ENCODE data around the gene TGIF1.
A peak's percentile ranks its signal among the peaks of the same experiment; 100 is the strongest.

Gene TGIF1

DNA sequence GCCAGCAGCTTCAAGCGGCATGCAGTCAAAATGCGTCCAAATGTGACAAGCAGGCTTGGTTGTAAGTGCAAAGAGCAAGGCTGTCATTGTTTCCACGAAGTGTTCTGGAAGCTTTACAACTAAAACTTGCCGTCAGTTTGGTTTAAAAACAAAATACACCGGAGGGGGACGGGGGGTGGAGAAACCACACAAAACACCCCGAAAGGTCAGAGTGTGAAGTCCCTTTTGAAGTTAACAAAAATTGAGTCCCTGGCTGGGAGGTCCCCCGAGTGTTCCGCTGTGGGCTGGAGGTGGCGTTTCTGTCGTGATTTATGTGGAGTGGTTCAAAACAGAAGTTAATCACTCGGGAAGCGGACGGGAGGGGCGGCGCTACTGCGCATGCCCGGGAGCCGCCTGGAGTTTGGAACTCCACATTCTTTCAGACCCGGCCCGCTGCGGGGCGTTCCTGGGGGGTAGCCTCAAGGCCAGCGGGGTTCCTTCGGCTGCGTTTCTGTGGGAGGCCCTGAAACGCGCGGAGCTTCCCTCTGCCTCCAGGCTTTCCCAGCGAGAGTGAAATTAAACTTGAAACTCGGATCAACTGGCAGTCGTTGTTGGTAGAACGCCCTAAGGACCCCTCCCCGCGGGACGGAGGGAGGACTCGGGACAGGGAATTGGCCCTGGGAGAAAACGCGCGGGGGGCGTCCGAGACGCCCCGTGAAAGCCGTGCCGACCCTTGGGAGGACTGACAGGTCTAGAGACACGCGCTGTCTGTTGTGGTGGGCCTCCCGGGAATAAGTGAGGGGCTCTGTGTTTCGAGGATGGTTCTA lies 1.4 kb downstream of the TGIF1 start:
- Histone ChIP-seq H3K9me3 (ENCODE audit: control insufficient read depth, low read length) (no peaks in the 10 kb centered on the region), H3K9ac (peak overlapping the region; percentile 51), H3K4me3 (ENCODE audit: low read depth, low read length) (peak overlapping the region; percentile 98), H3K36me3 (ENCODE audit: control insufficient read depth, insufficient read depth, low read length) (no peaks in the 10 kb centered on the region), H3K79me2 (peaks cover 6% of the 10 kb centered on the region), H3K4me2 (ENCODE audit: low read length) (peak overlapping the region; percentile 95), H2AFZ (peak overlapping the region; percentile 86), H3K4me1 (peaks cover 20% of the 10 kb centered on the region), H3K27me3 (ENCODE audit: control insufficient read depth, insufficient read depth, low read length) (no peaks in the 10 kb centered on the region), H3K27ac (peak overlapping the region; percentile 99)
- TF ChIP-seq, protein P1, sequence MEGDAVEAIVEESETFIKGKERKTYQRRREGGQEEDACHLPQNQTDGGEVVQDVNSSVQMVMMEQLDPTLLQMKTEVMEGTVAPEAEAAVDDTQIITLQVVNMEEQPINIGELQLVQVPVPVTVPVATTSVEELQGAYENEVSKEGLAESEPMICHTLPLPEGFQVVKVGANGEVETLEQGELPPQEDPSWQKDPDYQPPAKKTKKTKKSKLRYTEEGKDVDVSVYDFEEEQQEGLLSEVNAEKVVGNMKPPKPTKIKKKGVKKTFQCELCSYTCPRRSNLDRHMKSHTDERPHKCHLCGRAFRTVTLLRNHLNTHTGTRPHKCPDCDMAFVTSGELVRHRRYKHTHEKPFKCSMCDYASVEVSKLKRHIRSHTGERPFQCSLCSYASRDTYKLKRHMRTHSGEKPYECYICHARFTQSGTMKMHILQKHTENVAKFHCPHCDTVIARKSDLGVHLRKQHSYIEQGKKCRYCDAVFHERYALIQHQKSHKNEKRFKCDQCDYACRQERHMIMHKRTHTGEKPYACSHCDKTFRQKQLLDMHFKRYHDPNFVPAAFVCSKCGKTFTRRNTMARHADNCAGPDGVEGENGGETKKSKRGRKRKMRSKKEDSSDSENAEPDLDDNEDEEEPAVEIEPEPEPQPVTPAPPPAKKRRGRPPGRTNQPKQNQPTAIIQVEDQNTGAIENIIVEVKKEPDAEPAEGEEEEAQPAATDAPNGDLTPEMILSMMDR (IDR thresholded peaks at IDR 0.05) = peak; percentile 10

DNA sequence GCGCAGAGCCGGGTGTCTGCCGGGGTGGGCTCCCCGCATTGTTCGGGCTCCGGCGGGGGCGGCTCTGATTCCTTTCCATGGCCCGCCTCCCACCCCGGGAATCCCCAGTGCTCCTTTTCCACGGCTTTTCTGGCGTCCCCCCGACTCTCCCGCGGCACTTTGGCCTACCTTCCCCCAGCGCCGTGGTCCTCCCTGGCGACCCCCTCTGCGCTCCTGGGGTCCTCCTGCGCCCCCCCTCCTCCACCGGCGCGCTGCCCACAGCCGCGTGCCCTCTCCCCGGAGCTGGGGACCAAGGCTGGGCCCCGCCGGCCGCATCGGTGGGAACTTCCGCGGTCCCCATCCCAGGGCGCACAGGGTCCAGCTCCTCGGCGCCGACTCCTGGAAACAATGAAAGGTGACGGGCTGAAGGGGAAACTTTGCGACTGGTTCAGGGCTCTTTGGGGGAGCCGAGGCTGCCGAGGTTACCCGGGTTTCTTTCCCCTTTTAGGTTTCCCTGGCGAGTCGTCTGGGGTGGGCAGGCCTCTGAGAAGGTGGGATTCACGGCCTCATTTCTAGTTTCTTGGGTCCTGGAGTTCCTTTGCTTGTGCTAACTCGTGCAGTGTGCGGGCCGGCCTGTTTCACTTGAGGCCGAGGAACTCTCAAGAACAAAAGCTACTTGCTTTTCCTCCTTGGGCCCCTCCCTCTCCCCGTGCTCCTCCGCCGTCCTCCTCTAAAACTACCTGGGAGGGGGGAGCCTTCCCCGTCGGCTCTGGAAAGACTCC lies 2.2 kb downstream of the TGIF1 start:
- peaks cover 6% of the 10 kb centered on the region for H3K79me2 ChIP-seq
- no peaks in the 10 kb centered on the region for H3K36me3 ChIP-seq (ENCODE audit: control insufficient read depth, insufficient read depth, low read length)
- no peaks in the 10 kb centered on the region for H3K9me3 ChIP-seq (ENCODE audit: control insufficient read depth, low read length)
- H3K4me2 ChIP-seq (ENCODE audit: low read length) = peak overlapping the region; percentile 95
- H3K27me3 ChIP-seq (ENCODE audit: control insufficient read depth, insufficient read depth, low read length) = no peaks in the 10 kb centered on the region
- TF ChIP-seq, protein P1 (IDR thresholded peaks at IDR 0.05) = peak; percentile 11
- H3K4me1 ChIP-seq = peaks cover 20% of the 10 kb centered on the region
- peak overlapping the region; percentile 86 for H2AFZ ChIP-seq
- H3K4me3 ChIP-seq (ENCODE audit: low read depth, low read length) = peak overlapping the region; percentile 98
- H3K9ac ChIP-seq = peak overlapping the region; percentile 51
- peak overlapping the region; percentile 99 for H3K27ac ChIP-seq

GRCh38 chr18:3452750-3453539 lies 3.0 kb downstream of the TGIF1 start:
- Histone ChIP-seq H3K4me2 (ENCODE audit: low read length) (peak overlapping the region; percentile 95), H3K27ac (peak overlapping the region; percentile 99), H3K4me1 (peaks cover 14% of the 10 kb centered on the region), H3K4me3 (ENCODE audit: low read depth, low read length) (peak overlapping the region; percentile 98), H3K9me3 (ENCODE audit: control insufficient read depth, low read length) (no peaks in the 10 kb centered on the region), H2AFZ (peak overlapping the region; percentile 86), H3K27me3 (ENCODE audit: control insufficient read depth, insufficient read depth, low read length) (no peaks in the 10 kb centered on the region), H3K79me2 (peaks cover 6% of the 10 kb centered on the region), H3K9ac (no peak overlapping the region), H3K36me3 (ENCODE audit: control insufficient read depth, insufficient read depth, low read length) (no peaks in the 10 kb centered on the region)
- TF ChIP-seq, protein P1 (IDR thresholded peaks at IDR 0.05) = no peak

- Histone ChIP-seq H3K4me1 (peaks cover 14% of the 10 kb centered on the region), H3K9ac (no peak overlapping the region), H3K4me2 (ENCODE audit: low read length) (peak overlapping the region; percentile 60), H3K27ac (peak overlapping the region; percentile 99), H3K79me2 (peaks cover 6% of the 10 kb centered on the region), H3K27me3 (ENCODE audit: control insufficient read depth, insufficient read depth, low read length) (no peaks in the 10 kb centered on the region), H2AFZ (peak overlapping the region; percentile 71), H3K4me3 (ENCODE audit: low read depth, low read length) (peak overlapping the region; percentile 42), H3K36me3 (ENCODE audit: control insufficient read depth, insufficient read depth, low read length) (no peaks in the 10 kb centered on the region), H3K9me3 (ENCODE audit: control insufficient read depth, low read length) (no peaks in the 10 kb centered on the region)
- TF ChIP-seq, protein P1 (IDR thresholded peaks at IDR 0.05) = no peak
Observed at GRCh38 chr18:3453540-3454364, 3.8 kb downstream of the TGIF1 start.

Data from parathyroid adenoma (tissue), 2 donors.